Cardiac ventricle fibroblast (primary cell): ENCODE data around the gene AMY1A. TPM values are rescaled to one million over a fixed set of nuclear protein-coding genes. Genes with fewer than 3 reads are reported as not detected.

Source experiments
- total RNA-seq: library from RNA; depleted of rRNA; stranded (reverse); fragments of >200 nt; gene quantifications from 2 replicates; pipeline ENCODE4 v1.2.3, GENCODE V29; 2015

Gene AMY1A
- not detected in 2 replicates for total RNA-seq

DNA sequence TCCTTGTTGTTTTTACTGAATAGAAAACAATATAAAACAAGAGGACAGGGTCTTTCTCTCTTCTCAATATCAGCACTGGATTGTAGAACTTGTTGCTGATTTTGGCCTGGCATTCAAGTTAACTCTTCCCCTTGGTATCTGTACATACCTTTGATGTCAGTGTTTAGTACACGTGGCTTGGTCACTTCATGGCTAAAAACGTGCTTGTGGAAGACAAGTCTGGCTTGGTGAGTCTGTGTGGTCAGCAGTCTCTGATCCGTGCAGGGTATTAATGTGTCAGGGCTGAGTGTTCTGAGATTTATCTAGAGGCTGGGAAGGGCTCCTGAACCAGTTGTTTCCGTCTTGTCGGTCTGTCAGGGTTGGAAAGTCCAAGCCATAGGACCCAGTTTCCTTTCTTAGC lies at the start of gene AMY1A:
AMY1A (plus strand) TSS at position 301 of the 400 bp plus-strand sequence. CDS start 571 bp downstream, outside the sequence.

DNA sequence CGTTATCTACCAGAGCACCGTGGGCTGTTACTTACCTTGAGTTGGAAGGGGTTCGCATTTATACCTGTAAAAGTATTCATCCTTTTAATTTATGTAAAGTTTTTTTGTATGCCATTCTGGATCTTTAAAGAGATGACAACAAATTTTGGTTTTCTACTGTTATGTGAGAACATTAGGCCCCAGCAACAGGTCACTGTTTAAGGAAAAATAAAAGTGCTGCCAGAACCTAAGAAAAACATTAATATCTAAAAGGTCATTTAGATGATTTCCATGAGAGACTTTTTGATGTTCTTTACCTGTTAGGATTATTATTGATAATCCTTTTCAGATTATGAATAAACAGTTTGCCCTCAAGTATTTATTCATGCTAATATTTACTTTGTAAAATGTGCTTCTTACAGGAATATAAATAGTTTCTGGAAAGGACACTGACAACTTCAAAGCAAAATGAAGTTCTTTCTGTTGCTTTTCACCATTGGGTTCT lies 38.5 kb upstream of the AMY1A start, which contains the start of gene AMY2A:
AMY2A (plus strand) TSS at position 434 of the 484 bp plus-strand sequence; CDS start at position 448, 14 bp downstream.

DNA sequence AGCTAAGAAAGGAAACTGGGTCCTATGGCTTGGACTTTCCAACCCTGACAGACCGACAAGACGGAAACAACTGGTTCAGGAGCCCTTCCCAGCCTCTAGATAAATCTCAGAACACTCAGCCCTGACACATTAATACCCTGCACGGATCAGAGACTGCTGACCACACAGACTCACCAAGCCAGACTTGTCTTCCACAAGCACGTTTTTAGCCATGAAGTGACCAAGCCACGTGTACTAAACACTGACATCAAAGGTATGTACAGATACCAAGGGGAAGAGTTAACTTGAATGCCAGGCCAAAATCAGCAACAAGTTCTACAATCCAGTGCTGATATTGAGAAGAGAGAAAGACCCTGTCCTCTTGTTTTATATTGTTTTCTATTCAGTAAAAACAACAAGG lies 40.5 kb downstream of the AMY1A start, which contains the start of gene AMY1B:
AMY1B (minus strand) TSS at position 101 of the 400 bp plus-strand sequence. CDS start 571 bp downstream, outside the sequence.

Other genes starting within 250 kb of the AMY1A start
- 6.3 and 9.5 TPM in 2 replicates for gene RNPC3, start 130.1 kb upstream of the AMY1A start, total RNA-seq
- 2.4 and 6.4 TPM in 2 replicates for gene AMY2B, start 84.2 kb upstream of the AMY1A start, total RNA-seq
- gene AMY2A, start 38.3 kb upstream of the AMY1A start, total RNA-seq, result not detected in 2 replicates
- gene AMY1B, start 40.5 kb downstream of the AMY1A start, total RNA-seq, result not detected in 2 replicates
- gene AMY1C, start 94.1 kb downstream of the AMY1A start, total RNA-seq, result not detected in 2 replicates